ENCODE results near the gene WAPL. TPM values are rescaled to one million over a fixed set of nuclear protein-coding genes. Genes with fewer than 3 reads are reported as not detected.

The WAPL gene
- total RNA-seq, 2 donors from 2014 or later, result 49.2 to 59.9 TPM

DNA sequence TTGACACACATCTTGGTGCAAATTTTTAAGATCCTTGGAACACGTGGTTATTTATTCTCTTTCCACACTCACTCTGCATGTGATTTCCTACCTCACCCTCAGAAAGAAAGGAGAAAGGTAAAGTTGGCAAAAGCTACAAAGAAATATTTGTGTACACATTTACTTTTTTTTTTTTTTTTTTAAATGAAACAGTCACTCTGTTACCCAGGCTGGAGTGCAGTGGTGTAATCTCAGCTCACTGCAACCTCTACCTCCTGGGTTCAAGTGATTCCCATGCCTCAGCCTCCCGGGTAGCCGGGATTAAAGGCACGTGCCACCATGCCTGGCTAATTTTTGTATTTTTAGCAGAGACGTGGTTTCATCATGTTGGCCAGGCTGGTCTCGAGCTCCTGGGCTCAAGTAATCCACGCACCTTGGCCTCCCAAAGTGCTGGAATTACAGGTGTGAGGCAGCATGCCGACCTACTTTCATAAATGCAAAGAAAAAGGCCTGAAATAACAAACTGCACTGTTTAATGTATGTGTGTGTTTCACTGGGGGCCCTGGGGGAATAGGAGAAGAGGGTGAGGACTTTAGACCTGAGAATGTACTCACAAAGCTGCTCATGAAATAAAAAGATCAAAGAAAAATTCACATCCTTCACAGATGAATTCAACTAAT, 83.4 kb downstream of the WAPL start:
- peak overlapping the region in 1 of 2 donors; percentile 59 for H3K27ac Mint-ChIP-seq
- peaks cover 20 to 24% of the 10 kb centered on the region in 2 donors for H3K4me1 Mint-ChIP-seq (ENCODE audit: low read depth in 2 of 2)

DNA sequence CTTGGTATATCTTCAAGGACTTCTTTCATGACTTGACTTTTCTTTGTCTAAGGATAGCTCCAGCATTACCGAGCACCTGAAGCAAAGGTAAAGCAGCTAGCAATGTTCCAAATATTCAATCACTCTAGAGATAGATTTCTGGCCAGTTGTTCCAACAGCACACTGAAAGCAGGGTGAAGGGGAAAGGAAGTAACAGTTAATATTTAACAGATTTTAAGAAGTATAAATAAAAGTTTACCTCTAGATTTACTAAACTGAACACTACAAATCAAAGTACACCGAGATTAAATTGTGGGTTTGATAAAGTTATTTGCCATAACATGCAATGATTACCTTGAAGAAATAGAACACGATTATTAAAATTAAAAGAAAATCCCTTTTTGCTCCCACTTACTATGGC, 84.1 kb downstream of the WAPL start:
- ATAC-seq, result no peak
- Mint-ChIP-seq H3K27me3 (no peaks in the 10 kb centered on the region), H3K4me1 (ENCODE audit: low read depth in 2 of 2) (peaks cover 20 to 24% of the 10 kb centered on the region in 2 donors), H3K9me3 (no peaks in the 10 kb centered on the region), H3K36me3 (peaks cover 24% of the 10 kb centered on the region), H3K27ac (no peak overlapping the region), H3K4me3 (no peak overlapping the region)
- DNase-seq (ENCODE audit: low spot score), result no peak

More for the DNA sequence above, 83.4 kb downstream of the WAPL start:
- DNase-seq (ENCODE audit: low spot score) (no peak), ATAC-seq (no peak)
- no peaks in the 10 kb centered on the region for H3K27me3 Mint-ChIP-seq
- H3K36me3 Mint-ChIP-seq, result peaks cover 24% of the 10 kb centered on the region
- no peaks in the 10 kb centered on the region for H3K9me3 Mint-ChIP-seq
- no peak overlapping the region for H3K4me3 Mint-ChIP-seq

DNA sequence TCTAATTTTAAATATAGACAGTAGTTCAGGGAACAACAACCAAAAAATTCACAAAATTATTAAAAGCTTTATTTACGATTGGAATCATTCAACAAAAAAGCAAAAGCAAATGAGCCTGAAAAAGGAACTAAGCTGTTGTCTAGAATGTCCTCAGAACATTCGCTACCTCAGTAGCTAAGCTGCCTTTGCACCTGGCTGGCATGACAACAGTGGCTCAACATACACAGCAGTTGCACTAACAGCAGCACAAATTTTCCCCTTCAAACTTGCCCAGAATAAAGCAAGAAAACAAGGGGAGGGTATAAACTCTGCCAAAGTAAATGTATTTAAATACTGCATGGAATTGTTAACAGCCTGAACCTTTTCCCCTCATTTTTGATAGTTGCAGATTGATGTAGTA, 84.6 kb downstream of the WAPL start:
- H3K27me3 Mint-ChIP-seq, result no peaks in the 10 kb centered on the region
- H3K36me3 Mint-ChIP-seq, result peaks cover 24% of the 10 kb centered on the region

DNA sequence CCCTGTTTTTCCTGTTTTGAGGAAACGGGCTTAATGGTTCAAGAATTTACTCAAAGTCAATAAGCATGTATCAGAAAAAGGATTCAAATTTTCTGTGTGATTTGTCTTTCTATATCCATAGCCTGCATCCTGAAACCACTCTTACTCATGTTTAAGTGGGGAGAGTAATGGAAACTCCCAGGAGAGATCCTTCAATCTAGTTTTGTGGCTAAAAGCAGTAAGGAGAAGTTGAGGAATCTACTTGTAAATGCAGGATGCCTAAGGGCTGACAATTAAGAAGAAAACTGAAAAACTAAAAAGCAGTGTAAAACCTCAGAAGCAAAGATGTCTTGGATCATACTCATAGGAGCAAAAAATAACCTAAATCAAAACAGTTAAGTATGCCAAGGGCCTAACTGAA, 86.9 kb downstream of the WAPL start:
- no peak overlapping the region for H3K4me3 Mint-ChIP-seq
- no peak for ATAC-seq
- no peak for DNase-seq (ENCODE audit: low spot score)
- no peak overlapping the region for H3K27ac Mint-ChIP-seq
- peaks cover 5 to 6% of the 10 kb centered on the region in 2 donors for H3K4me1 Mint-ChIP-seq (ENCODE audit: low read depth in 2 of 2)
- no peaks in the 10 kb centered on the region for H3K27me3 Mint-ChIP-seq
- peaks cover 10% of the 10 kb centered on the region for H3K36me3 Mint-ChIP-seq
- H3K9me3 Mint-ChIP-seq, result no peaks in the 10 kb centered on the region

More for the DNA sequence above, 84.6 kb downstream of the WAPL start:
- Mint-ChIP-seq H3K27ac (no peak overlapping the region), H3K4me3 (no peak overlapping the region), H3K4me1 (ENCODE audit: low read depth in 2 of 2) (peaks cover 20 to 24% of the 10 kb centered on the region in 2 donors), H3K9me3 (no peaks in the 10 kb centered on the region)
- no peak for DNase-seq (ENCODE audit: low spot score)
- ATAC-seq, result no peak

DNA sequence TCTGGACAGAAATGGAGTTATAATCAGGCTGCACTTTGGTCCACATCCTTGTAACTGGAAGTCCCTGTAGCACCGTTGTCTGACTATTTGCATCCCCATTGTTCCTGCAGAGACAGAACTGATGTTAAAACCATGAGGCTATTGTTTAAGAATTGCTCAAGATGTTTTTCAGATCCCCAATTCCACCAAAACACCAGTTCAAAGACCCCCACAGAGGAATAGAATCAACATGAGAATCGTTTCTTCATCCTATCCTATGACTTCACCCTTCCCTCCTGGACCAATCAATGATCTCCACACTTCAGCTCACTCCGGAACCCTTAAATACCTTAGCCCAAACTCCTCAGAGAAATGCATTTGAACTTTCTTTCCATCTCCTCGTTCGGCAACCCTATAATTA, 97.9 kb downstream of the WAPL start:
- H3K36me3 Mint-ChIP-seq, result no peaks in the 10 kb centered on the region
- no peak for ATAC-seq
- H3K27ac Mint-ChIP-seq, result no peak overlapping the region
- no peaks in the 10 kb centered on the region for H3K4me1 Mint-ChIP-seq (ENCODE audit: low read depth in 2 of 2)
- peaks cover 6 to 14% of the 10 kb centered on the region in 2 donors for H3K27me3 Mint-ChIP-seq
- no peaks in the 10 kb centered on the region for H3K9me3 Mint-ChIP-seq
- no peak overlapping the region for H3K4me3 Mint-ChIP-seq
- no peak for DNase-seq (ENCODE audit: low spot score)

DNA sequence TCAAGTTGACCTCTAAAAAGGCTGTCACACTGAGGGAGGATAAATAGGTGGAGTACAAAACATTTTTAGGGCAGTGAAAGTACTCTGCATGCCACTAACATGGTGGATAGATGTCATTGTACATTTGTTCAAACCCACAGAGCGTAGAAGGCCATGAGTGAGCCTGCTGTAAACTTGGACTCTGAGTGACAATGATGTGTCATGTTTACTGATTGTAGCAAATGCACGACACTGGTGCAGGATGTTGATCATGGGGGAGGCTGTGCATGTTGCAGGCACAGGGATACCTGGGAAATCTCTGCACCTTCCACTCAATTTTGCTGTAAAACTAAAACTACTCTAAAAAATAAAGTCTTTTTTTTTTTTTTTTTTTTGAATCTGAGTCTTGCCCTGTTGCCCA, 102.5 kb downstream of the WAPL start:
- no peak for ATAC-seq
- no peak overlapping the region for H3K27ac Mint-ChIP-seq
- H3K27me3 Mint-ChIP-seq, result peaks cover 9 to 12% of the 10 kb centered on the region in 2 donors
- no peaks in the 10 kb centered on the region for H3K9me3 Mint-ChIP-seq
- H3K4me3 Mint-ChIP-seq, result no peak overlapping the region
- no peaks in the 10 kb centered on the region for H3K36me3 Mint-ChIP-seq
- peaks cover 0 to 3% of the 10 kb centered on the region in 2 donors for H3K4me1 Mint-ChIP-seq (ENCODE audit: low read depth in 2 of 2)
- DNase-seq (ENCODE audit: low spot score), result no peak

DNA sequence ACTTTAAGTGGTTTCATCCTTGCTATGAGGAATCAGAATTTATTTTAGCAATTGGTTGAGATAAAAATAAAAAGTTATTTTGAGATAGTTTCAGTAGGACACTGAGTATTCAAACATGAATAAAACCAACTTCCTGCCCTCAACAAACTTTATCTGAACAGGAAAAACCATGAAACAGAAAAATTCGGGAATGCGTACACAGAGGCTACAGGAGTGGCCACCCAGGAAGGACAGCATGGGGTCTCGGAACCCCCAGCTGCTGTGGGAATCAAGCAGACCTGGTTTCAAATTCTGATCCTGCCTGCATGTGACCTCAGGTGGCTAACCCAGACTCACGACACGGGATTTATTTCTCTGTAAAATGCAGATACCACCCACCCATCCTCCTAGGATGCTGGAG, 106.0 kb downstream of the WAPL start:
- no peak overlapping the region for H3K4me3 Mint-ChIP-seq
- DNase-seq (ENCODE audit: low spot score), result no peak
- peaks cover 0 to 4% of the 10 kb centered on the region in 2 donors for H3K27me3 Mint-ChIP-seq
- no peak overlapping the region for H3K27ac Mint-ChIP-seq
- H3K36me3 Mint-ChIP-seq, result peaks cover 5% of the 10 kb centered on the region
- peaks cover 20 to 24% of the 10 kb centered on the region in 2 donors for H3K4me1 Mint-ChIP-seq (ENCODE audit: low read depth in 2 of 2)
- no peak for ATAC-seq
- H3K9me3 Mint-ChIP-seq, result no peaks in the 10 kb centered on the region

DNA sequence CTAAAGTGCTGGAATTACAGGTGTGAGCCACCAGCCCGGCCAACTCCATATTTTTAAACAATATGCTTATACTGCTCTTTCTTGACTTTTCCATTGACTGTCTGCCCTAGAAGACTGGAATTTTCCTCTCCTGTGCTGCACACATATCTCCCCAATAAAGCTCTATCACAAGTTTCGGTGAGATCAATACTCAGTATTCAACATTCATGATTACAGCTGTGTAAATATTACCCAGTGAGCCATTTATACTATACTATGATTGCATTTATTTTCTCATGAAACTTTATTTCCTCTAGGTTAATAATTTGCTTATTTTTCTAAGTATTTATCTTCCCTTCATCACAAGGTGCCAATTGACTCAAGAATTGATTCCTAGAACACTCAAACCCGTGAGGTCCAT, 106.5 kb downstream of the WAPL start:
- DNase-seq (ENCODE audit: low spot score) (no peak), ATAC-seq (no peak)
- Mint-ChIP-seq H3K27me3 (peaks cover 0 to 4% of the 10 kb centered on the region in 2 donors), H3K27ac (no peak overlapping the region), H3K9me3 (no peaks in the 10 kb centered on the region), H3K4me1 (ENCODE audit: low read depth in 2 of 2) (peaks cover 20 to 24% of the 10 kb centered on the region in 2 donors), H3K4me3 (no peak overlapping the region), H3K36me3 (peaks cover 5% of the 10 kb centered on the region)

DNA sequence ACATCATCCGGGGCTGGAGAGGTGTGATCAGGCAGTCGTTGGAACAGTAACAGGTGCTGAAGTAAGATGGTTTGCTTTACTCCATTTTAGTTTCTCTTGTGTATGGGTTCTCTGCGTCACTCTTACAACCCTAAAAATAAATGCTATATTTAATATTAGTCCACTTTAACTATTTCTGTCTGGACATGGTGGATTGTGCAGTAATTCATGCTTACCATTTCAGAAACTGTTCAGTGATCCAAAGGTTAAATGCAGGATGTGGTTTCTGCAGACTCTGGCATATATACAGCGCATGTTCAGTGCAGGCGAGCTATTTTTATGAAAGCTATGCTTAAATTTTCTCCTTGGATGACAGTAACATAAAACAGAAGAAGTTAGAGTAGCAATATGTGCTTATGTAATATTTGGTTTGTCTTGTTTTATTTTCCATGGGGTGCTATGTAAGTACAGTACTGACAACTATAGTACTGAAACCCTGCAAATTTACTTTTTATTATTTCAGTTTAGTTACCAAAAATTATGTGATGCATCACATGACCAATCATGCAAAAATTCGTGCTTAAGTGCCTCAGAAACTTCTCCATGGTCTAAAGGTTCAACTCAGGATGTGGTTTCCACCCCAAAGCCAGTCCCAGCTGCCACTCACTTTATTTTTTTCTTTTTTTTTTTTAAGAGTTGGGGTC, 108.4 kb downstream of the WAPL start:
- no peak overlapping the region for H3K27ac Mint-ChIP-seq
- DNase-seq (ENCODE audit: low spot score), result no peak

DNA sequence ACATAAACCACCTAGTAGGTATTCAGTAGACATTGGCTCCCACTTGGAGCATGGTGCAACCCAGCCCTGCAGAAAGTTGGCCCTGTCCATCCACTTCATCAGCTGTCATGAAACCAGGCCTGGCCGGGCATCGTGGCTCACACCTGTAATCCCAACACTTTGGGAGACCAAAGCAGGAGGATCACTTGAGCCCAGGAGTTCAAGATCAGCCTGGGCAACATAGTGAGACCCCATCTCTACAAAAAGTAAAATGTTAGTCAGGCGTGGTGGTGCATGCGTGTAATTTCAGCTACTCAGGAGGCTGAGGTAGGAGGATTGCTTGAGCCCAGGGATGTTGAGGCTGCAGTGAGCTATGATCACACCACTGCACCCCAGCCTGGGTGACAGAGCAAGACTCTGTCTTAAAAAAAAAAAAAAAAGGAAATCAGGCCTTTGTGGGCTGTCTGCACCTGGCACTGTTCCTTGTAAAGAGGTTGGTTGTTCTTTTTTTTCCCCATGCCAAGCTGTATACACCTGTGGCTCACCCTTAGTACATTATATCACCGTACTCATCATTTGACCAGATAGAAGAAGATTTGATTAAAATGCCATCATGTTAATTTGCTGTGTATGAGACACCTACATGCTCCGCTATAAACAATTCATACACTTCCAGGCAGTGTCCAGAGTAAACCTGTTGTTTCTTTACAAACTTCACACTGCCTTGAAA, 109.6 kb downstream of the WAPL start:
- H3K4me3 Mint-ChIP-seq, result peak overlapping the region; percentile 51
- peaks cover 0 to 2% of the 10 kb centered on the region in 2 donors for H3K27me3 Mint-ChIP-seq
- H3K4me1 Mint-ChIP-seq (ENCODE audit: low read depth in 2 of 2), result peaks cover 20 to 24% of the 10 kb centered on the region in 2 donors
- H3K36me3 Mint-ChIP-seq, result peaks cover 5% of the 10 kb centered on the region
- DNase-seq (ENCODE audit: low spot score), result no peak
- H3K9me3 Mint-ChIP-seq, result no peaks in the 10 kb centered on the region
- ATAC-seq, result no peak
- peak overlapping the region; percentile 24 to 26 for H3K27ac Mint-ChIP-seq

More for the DNA sequence above, 108.4 kb downstream of the WAPL start:
- ATAC-seq, result no peak
- H3K9me3 Mint-ChIP-seq, result no peaks in the 10 kb centered on the region
- peaks cover 0 to 3% of the 10 kb centered on the region in 2 donors for H3K27me3 Mint-ChIP-seq
- H3K4me1 Mint-ChIP-seq (ENCODE audit: low read depth in 2 of 2), result peaks cover 20 to 24% of the 10 kb centered on the region in 2 donors
- peak overlapping the region; percentile 39 for H3K4me3 Mint-ChIP-seq
- peaks cover 5% of the 10 kb centered on the region for H3K36me3 Mint-ChIP-seq

DNA sequence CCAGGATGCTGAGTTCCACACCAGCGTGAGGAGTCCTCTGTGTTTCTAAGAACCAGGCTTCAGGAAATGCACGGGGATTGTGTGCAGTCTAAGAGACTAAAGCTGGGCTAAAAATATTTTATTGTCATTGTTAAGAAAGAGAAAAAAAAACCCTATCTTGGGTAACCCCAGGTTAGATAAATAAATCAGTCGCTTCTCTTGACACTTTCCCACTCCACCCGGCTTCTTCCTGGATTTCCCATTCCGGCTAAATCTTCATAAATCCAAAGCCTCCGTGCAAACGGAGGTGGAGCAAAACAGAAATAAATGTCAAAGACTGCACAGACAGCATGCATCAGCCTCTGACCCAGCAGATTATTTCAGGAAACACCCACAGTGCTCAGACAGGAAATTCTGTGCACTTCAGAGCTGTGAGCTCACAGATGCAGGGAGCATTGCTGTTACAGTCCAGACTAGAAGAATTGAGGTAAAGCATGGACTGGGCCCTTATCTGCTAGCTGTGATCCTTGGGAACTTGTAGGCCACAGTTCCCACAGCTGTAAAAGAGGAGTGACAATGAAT, 110.2 kb downstream of the WAPL start:
- Mint-ChIP-seq H3K4me1 (ENCODE audit: low read depth in 2 of 2) (peaks cover 20 to 24% of the 10 kb centered on the region in 2 donors), H3K27ac (peak overlapping the region; percentile 24 to 26), H3K27me3 (peaks cover 0 to 2% of the 10 kb centered on the region in 2 donors), H3K9me3 (no peaks in the 10 kb centered on the region), H3K4me3 (peak overlapping the region; percentile 51), H3K36me3 (peaks cover 5% of the 10 kb centered on the region)
- ATAC-seq, result peak in 1 of 2 donors; percentile 65
- no peak for DNase-seq (ENCODE audit: low spot score)

DNA sequence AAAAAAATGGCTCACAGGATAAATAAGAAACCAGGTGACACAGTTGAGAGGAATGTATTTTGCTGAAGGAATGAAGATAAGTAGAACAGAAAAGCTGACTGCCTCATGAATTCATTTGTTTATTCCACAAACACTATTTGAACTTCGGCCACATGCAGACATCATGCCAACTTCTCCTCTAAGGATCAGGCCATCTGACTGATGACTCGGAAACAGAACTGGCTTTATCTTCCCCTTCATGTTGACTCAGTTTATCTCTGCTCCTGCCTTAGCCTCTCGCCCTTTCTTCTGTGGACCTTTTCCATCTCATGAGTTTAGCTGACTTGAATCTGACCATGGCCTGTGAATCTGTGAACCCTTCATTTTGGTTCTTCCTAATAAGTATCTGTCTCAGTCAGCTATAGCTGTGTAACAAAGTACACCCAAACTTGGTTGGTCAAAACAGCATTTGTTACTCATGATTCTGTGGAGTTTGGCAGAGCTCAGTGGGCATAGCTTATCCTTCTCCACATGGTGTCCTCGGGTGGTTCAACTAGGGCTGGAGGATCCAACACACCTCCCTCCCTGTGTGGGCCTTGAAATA, 111.0 kb downstream of the WAPL start:
- H3K4me3 Mint-ChIP-seq, result peak overlapping the region; percentile 51
- peaks cover 20 to 24% of the 10 kb centered on the region in 2 donors for H3K4me1 Mint-ChIP-seq (ENCODE audit: low read depth in 2 of 2)
- no peaks in the 10 kb centered on the region for H3K9me3 Mint-ChIP-seq
- DNase-seq (ENCODE audit: low spot score) (no peak), ATAC-seq (no peak)
- peaks cover 5% of the 10 kb centered on the region for H3K36me3 Mint-ChIP-seq
- no peaks in the 10 kb centered on the region for H3K27me3 Mint-ChIP-seq
- peak overlapping the region; percentile 24 to 26 for H3K27ac Mint-ChIP-seq

DNA sequence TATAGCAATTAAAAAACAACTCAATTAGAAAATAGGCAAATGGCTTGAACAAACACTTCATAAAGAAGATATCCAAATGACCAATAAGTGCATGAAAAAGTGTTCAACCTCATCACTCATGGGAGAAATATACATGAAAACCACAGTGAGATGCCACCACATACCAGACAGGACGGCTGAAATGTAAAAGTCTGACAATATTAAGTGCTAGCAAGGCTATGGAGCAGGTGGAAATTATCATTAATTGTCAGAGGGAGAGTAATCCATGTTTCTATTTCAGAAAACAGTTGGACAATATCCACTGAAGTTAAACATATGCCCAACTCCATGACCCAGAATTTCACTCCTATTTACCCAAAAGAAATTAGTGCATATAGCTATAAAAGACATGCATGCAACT, 112.4 kb downstream of the WAPL start:
- H3K4me1 Mint-ChIP-seq (ENCODE audit: low read depth in 2 of 2), result peaks cover 17 to 24% of the 10 kb centered on the region in 2 donors
- H3K27me3 Mint-ChIP-seq, result no peaks in the 10 kb centered on the region
- H3K27ac Mint-ChIP-seq, result no peak overlapping the region
- ATAC-seq, result no peak
- no peaks in the 10 kb centered on the region for H3K9me3 Mint-ChIP-seq
- H3K36me3 Mint-ChIP-seq, result peaks cover 5% of the 10 kb centered on the region
- no peak overlapping the region for H3K4me3 Mint-ChIP-seq
- DNase-seq (ENCODE audit: low spot score), result no peak

All from natural killer cell treated with Interleukin-12 subunit alpha and Interleukin-12 subunit beta and Interleukin-15 and Interleukin-18, amount 100 ng/mL, for 72 hours (primary cell).